ENCODE results near the gene CDH23. TPM values are rescaled to one million over a fixed set of nuclear protein-coding genes. Genes with fewer than 3 reads are reported as not detected.

The CDH23 gene
- total RNA-seq, 1 donor from 2014 or later, result 0.29 TPM

DNA sequence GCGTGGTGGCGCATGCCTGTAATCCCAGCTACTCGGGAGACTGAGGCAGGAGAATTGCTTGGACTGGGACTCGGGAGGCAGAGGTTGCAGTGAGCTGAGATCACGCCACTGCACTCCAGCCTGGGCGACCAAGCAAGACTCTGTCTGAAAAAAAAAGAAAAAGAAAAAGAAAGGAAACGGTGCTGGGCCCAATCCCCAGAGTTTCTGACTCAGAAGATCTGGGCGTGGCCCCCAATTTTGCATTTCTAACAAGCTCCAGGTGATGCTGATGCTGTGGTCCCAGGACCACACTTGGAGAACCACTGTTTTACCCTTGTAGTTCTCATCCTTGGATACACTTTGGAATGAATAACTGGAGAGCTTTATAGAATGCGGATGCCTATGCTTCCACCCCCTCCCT is 243.9 kb downstream of the CDH23 start:
- no peaks in the 10 kb centered on the region for H3K9me3 Mint-ChIP-seq
- intact Hi-C loops (cut with micrococcal nuclease), result no loop called here
- no peak for ATAC-seq (ENCODE audit: low read depth)
- peaks cover 2% of the 10 kb centered on the region for H3K27me3 Mint-ChIP-seq
- H3K4me1 Mint-ChIP-seq, result peaks cover 22% of the 10 kb centered on the region
- DNase-seq, result no peak
- H3K4me3 Mint-ChIP-seq, result no peak overlapping the region
- TF ChIP-seq, protein P1, sequence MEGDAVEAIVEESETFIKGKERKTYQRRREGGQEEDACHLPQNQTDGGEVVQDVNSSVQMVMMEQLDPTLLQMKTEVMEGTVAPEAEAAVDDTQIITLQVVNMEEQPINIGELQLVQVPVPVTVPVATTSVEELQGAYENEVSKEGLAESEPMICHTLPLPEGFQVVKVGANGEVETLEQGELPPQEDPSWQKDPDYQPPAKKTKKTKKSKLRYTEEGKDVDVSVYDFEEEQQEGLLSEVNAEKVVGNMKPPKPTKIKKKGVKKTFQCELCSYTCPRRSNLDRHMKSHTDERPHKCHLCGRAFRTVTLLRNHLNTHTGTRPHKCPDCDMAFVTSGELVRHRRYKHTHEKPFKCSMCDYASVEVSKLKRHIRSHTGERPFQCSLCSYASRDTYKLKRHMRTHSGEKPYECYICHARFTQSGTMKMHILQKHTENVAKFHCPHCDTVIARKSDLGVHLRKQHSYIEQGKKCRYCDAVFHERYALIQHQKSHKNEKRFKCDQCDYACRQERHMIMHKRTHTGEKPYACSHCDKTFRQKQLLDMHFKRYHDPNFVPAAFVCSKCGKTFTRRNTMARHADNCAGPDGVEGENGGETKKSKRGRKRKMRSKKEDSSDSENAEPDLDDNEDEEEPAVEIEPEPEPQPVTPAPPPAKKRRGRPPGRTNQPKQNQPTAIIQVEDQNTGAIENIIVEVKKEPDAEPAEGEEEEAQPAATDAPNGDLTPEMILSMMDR (IDR thresholded peaks at IDR 0.05), result no peak
- CTCF ChIA-PET, result no interaction called here
- H3K36me3 Mint-ChIP-seq (ENCODE audit: low read depth), result no peaks in the 10 kb centered on the region
- no peak overlapping the region for H3K27ac Mint-ChIP-seq
- POLR2A ChIA-PET, result no interaction called here

DNA sequence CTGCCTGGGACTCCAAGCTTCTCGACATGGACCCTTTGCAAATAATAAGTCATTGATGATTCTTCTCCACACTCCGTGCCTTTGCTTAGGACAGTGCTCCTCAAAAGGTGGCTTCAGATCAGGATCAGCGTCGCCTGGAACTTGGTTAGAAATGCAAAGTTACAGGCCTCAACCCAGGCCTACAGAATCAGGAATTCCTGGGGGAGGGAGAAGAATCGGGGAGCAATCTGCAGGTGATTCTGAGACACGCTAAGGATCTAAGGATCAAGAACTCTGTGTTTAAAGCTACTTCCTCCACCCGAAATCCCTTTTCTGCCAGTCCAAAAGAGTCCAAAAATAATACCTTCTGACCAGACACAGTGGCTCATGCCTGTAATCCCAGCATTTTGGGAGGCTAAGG is 244.7 kb downstream of the CDH23 start:
- peaks cover 22% of the 10 kb centered on the region for H3K4me1 Mint-ChIP-seq
- H3K27me3 Mint-ChIP-seq, result no peaks in the 10 kb centered on the region
- intact Hi-C loops (cut with micrococcal nuclease), result no loop called here
- DNase-seq (no peak), ATAC-seq (ENCODE audit: low read depth) (no peak)
- ChIA-PET POLR2A (no interaction called here), CTCF (interaction anchor here (0.9 kb wide), 1 partner anchor 322 kb away, joined by 3 read pairs; no protein-coding TSS in a partner anchor)
- no peaks in the 10 kb centered on the region for H3K36me3 Mint-ChIP-seq (ENCODE audit: low read depth)
- no peak overlapping the region for H3K27ac Mint-ChIP-seq
- no peak overlapping the region for H3K4me3 Mint-ChIP-seq
- TF ChIP-seq, protein P1 (IDR thresholded peaks at IDR 0.05), result no peak
- H3K9me3 Mint-ChIP-seq, result no peaks in the 10 kb centered on the region

DNA sequence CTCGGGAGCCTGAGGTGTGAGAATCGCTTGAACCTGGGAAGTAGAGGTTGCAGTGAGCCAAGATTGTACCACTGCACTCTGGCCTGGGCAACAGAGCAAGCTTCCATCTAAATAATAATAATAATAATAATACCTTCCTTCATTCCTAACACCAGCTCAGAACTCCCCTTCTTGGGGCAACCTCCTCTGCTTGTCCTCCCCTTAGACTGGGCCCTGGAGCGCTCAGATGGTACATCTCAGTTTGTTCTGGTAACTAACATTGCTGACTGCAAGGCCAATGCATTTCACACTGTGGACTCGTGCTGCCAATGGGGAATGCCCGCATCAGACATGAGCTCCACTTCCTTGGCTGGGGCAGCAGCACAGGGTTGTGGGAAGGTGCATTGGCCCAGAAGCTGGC is 245.3 kb downstream of the CDH23 start:
- Mint-ChIP-seq H3K36me3 (ENCODE audit: low read depth) (no peaks in the 10 kb centered on the region), H3K9me3 (no peaks in the 10 kb centered on the region), H3K4me3 (no peak overlapping the region), H3K27ac (no peak overlapping the region), H3K27me3 (no peaks in the 10 kb centered on the region), H3K4me1 (peaks cover 22% of the 10 kb centered on the region)
- ChIA-PET CTCF (interaction anchor here (0.9 kb wide), 1 partner anchor 322 kb away, joined by 3 read pairs; no protein-coding TSS in a partner anchor), POLR2A (no interaction called here)
- no peak for DNase-seq
- TF ChIP-seq, protein P1 (IDR thresholded peaks at IDR 0.05), result no peak
- intact Hi-C loops (cut with micrococcal nuclease), result no loop called here
- ATAC-seq (ENCODE audit: low read depth), result no peak

DNA sequence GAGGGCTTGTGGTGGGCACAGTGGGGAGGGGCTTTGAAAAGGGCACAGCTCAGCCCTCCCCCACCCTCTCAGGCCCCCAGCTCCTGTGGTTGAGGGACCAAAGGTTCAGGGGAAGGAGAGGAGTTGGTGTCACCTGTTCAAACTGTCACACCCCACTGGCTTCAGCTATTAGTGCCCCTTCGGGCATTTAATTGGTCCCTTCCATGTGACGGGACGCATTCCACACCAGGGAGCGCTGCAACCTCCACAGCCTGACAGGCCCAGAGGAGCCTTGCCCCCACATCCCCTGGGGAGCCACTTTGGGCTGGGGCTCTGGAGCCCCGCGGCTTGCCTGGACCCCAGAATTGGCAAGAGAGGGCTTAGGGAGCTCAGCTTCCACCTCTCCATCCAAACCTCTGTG is 247.2 kb downstream of the CDH23 start:
- ATAC-seq (ENCODE audit: low read depth) (no peak), DNase-seq (no peak)
- Mint-ChIP-seq H3K36me3 (ENCODE audit: low read depth) (no peaks in the 10 kb centered on the region), H3K9me3 (no peaks in the 10 kb centered on the region), H3K27ac (no peak overlapping the region), H3K27me3 (no peaks in the 10 kb centered on the region), H3K4me3 (no peak overlapping the region), H3K4me1 (peaks cover 19% of the 10 kb centered on the region)
- TF ChIP-seq, protein P1 (IDR thresholded peaks at IDR 0.05), result no peak
- POLR2A ChIA-PET, result no interaction called here
- CTCF ChIA-PET, result interaction anchor here (1.2 kb wide), 1 partner anchor 64 kb away, joined by 3 read pairs; no protein-coding TSS in a partner anchor
- intact Hi-C loops (cut with micrococcal nuclease), result no loop called here

DNA sequence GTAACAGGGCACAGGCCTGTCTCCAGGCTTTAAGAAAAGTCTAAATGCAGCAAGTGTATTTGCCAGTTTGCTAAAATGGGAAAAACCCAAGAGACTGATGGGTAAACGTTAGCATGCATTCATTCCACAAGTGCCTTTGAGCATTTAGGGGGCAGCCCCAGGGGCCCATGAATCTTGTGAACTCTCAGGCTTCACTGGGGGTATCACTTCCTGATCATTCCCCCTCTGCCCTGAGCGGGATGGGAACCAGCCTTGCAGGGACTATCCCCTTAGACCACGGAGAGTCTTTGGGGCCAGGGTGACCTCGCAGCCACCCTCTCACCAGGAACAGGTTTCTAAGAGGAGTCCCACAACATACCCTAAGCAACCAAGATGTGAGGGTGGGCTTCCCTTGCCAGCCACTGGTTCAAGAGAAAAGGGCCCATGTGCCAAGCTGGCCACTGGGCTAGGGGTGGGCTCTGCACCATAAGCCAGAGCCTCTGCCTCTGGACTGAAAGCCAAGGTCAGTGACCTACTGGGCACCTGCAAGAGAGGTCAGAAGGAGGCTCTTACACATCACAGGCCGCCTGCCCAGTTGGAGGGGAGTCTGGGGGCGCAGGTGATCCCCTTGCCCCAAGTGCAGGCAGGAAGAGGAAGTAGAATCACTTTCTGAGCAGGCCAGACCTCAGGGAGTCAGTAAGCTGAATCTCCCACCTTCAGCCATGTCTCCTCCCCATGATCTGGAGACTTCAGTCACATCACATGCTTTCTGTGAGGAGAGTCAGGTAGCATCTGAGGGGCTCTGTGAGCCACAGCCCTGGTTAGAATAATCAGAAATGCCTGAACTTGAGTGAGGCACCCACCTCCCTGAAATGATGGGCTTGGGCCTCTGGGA is 247.8 kb downstream of the CDH23 start:
- Mint-ChIP-seq H3K27me3 (no peaks in the 10 kb centered on the region), H3K27ac (no peak overlapping the region), H3K4me1 (peaks cover 26% of the 10 kb centered on the region), H3K36me3 (ENCODE audit: low read depth) (no peaks in the 10 kb centered on the region), H3K9me3 (no peaks in the 10 kb centered on the region), H3K4me3 (no peak overlapping the region)
- intact Hi-C loops (cut with micrococcal nuclease), result no loop called here
- TF ChIP-seq, protein P1 (IDR thresholded peaks at IDR 0.05), result no peak
- no peak for DNase-seq
- POLR2A ChIA-PET, result no interaction called here
- peak; percentile 37 for ATAC-seq (ENCODE audit: low read depth)
- CTCF ChIA-PET, result interaction anchor here (1.2 kb wide), 1 partner anchor 64 kb away, joined by 3 read pairs; no protein-coding TSS in a partner anchor

Measured in activated B cell treated with CpG ODN at 0.5 μM for 24 hours (primary cell).